HEK293 (cell line): ENCODE measurements around the gene UGT1A7.

Experiments used
- CTCF ChIA-PET: fragments of 350-600 bp; formaldehyde crosslinking; extraction: SDS; loops from one replicate; lab custom pipeline; 2021; ENCODE audit warnings: antibody characterized with exemption; lab: Yijun Ruan, JAX
- POLR2A ChIA-PET: fragments of 300-600 bp; formaldehyde crosslinking; extraction: SDS; loops from one replicate; lab custom pipeline; 2020; ENCODE audit warnings: antibody characterized with exemption, inconsistent platforms; lab: Yijun Ruan, JAX
- H3K27ac ChIP-seq: fragments of 200-500 bp; sonication (Bioruptor generic); 2 replicates; pipeline ENCODE4 v1.5.1; 2014; ENCODE audit warnings: low read depth, low read length, control low read depth, inconsistent platforms; ENCODE audit errors: extremely low read depth
- H3K36me3 ChIP-seq, 2 experiments: fragments of 200-500 bp in 1 of 2; sonication (Bioruptor generic) in 1 of 2; 1 replicate in 1 of 2; 2 replicates in 1 of 2; pipeline ENCODE4 v1.5.1; 2014 to 2017; ENCODE audit warnings: inconsistent platforms in 2 of 2, low read length in 2 of 2; ENCODE audit not compliant: control insufficient read depth in 2 of 2, insufficient read depth in 1 of 2
- H3K4me1 ChIP-seq: fragments of 200-500 bp; sonication (Bioruptor generic); 2 replicates; pipeline ENCODE4 v1.5.1; 2014; ENCODE audit warnings: mild to moderate bottlenecking, low read length, inconsistent platforms; ENCODE audit not compliant: control insufficient read depth, insufficient read depth
- H3K4me3 ChIP-seq: 2 replicates; pipeline ENCODE4 v1.5.1; 2011; ENCODE audit warnings: low read depth, mild to moderate bottlenecking, control low read depth, low read length, moderate library complexity
- H3K9me3 ChIP-seq: fragments of 200-500 bp; sonication (Bioruptor generic); 2 replicates; pipeline ENCODE4 v1.5.1; 2014; ENCODE audit warnings: low read depth, low read length, inconsistent platforms; ENCODE audit not compliant: control insufficient read depth, insufficient read depth
- AEBP2 ChIP-seq: fragments of 450-650 bp; formaldehyde crosslinking; IDR thresholded peaks from 2 replicates; pipeline ENCODE4 v1.5.1; 2016; ENCODE audit warnings: missing biosample characterization, missing genetic modification characterization, borderline replicate concordance
- BCL11A ChIP-seq: fragments of 450-650 bp; formaldehyde crosslinking; IDR thresholded peaks from 2 replicates; pipeline ENCODE4 v1.5.1; 2016; ENCODE audit warnings: low read depth, missing biosample characterization, missing genetic modification characterization
- BCL11B ChIP-seq: fragments of 450-650 bp; formaldehyde crosslinking; IDR thresholded peaks from 2 replicates; pipeline ENCODE4 v1.5.1; 2016; ENCODE audit warnings: low read depth, missing biosample characterization, missing genetic modification characterization
- INSM2 ChIP-seq: fragments of 450-650 bp; formaldehyde crosslinking; IDR thresholded peaks from 2 replicates; pipeline ENCODE4 v1.5.1; 2016; ENCODE audit warnings: missing biosample characterization, missing genetic modification characterization
- KLF10 ChIP-seq: fragments of 450-650 bp; IDR thresholded peaks from 2 replicates; pipeline ENCODE4 v1.5.1; 2018; ENCODE audit warnings: missing biosample characterization, mild to moderate bottlenecking, missing genetic modification characterization
- REPIN1 ChIP-seq: fragments of 450-650 bp; formaldehyde crosslinking; IDR thresholded peaks from 2 replicates; pipeline ENCODE4 v1.5.1; 2017; ENCODE audit warnings: missing biosample characterization, missing genetic modification characterization, low read depth
- SALL2 ChIP-seq: fragments of 450-650 bp; formaldehyde crosslinking; IDR thresholded peaks from 2 replicates; pipeline ENCODE4 v1.5.0; 2017; ENCODE audit warnings: missing biosample characterization, mild to moderate bottlenecking, missing genetic modification characterization, borderline replicate concordance
- ZFP37 ChIP-seq: fragments of 450-650 bp; formaldehyde crosslinking; IDR thresholded peaks from 2 replicates; pipeline ENCODE4 v1.5.1; 2016; ENCODE audit warnings: missing biosample characterization, missing genetic modification characterization
- ZIC2 ChIP-seq: fragments of 450-650 bp; formaldehyde crosslinking; IDR thresholded peaks from 2 replicates; pipeline ENCODE4 v1.5.1; 2016; ENCODE audit warnings: missing biosample characterization, missing genetic modification characterization
- ZNF112 ChIP-seq: fragments of 450-650 bp; formaldehyde crosslinking; IDR thresholded peaks from 2 replicates; pipeline ENCODE4 v1.5.0; 2017; ENCODE audit warnings: missing biosample characterization, missing genetic modification characterization
- ZNF214 ChIP-seq: fragments of 450-650 bp; formaldehyde crosslinking; IDR thresholded peaks from 2 replicates; pipeline ENCODE4 v1.5.1; 2017; ENCODE audit warnings: missing biosample characterization, mild to moderate bottlenecking, missing genetic modification characterization, borderline replicate concordance
- ZNF362 ChIP-seq: fragments of 450-650 bp; formaldehyde crosslinking; IDR thresholded peaks from 2 replicates; pipeline ENCODE4 v1.5.1; 2016; ENCODE audit warnings: missing biosample characterization, missing genetic modification characterization
- ZNF391 ChIP-seq: fragments of 450-650 bp; formaldehyde crosslinking; IDR thresholded peaks from 2 replicates; pipeline ENCODE4 v1.5.1; 2016; ENCODE audit warnings: low read depth, missing biosample characterization, missing genetic modification characterization, borderline replicate concordance
- ZNF426 ChIP-seq: fragments of 450-650 bp; formaldehyde crosslinking; IDR thresholded peaks from 2 replicates; pipeline ENCODE4 v1.5.1; 2017; ENCODE audit warnings: missing biosample characterization, missing genetic modification characterization, mild to moderate bottlenecking, inconsistent platforms, moderate library complexity
- ZNF433 ChIP-seq: fragments of 450-650 bp; formaldehyde crosslinking; IDR thresholded peaks from 2 replicates; pipeline ENCODE4 v1.5.1; 2016; ENCODE audit warnings: missing biosample characterization, missing genetic modification characterization, low read depth
- ZNF555 ChIP-seq: fragments of 450-650 bp; formaldehyde crosslinking; conservative IDR thresholded peaks from 2 replicates; pipeline ENCODE4 v1.5.1; 2017; ENCODE audit warnings: missing biosample characterization, mild to moderate bottlenecking, missing genetic modification characterization, inconsistent platforms
- ZNF610 ChIP-seq: fragments of 450-650 bp; formaldehyde crosslinking; IDR thresholded peaks from 2 replicates; pipeline ENCODE4 v1.5.1; 2016; ENCODE audit warnings: missing biosample characterization, missing genetic modification characterization, borderline replicate concordance
- ZNF707 ChIP-seq: fragments of 450-650 bp; formaldehyde crosslinking; IDR thresholded peaks from 2 replicates; pipeline ENCODE4 v1.5.1; 2016; ENCODE audit warnings: missing biosample characterization, missing genetic modification characterization
- ZNF747 ChIP-seq: fragments of 450-650 bp; formaldehyde crosslinking; IDR thresholded peaks from 2 replicates; pipeline ENCODE4 v1.5.1; 2016; ENCODE audit warnings: missing biosample characterization, missing genetic modification characterization
- ZNF76 ChIP-seq: fragments of 450-650 bp; formaldehyde crosslinking; IDR thresholded peaks from 2 replicates; pipeline ENCODE4; 2016; ENCODE audit warnings: low read depth, missing biosample characterization, missing genetic modification characterization, borderline replicate concordance
- ZNF830 ChIP-seq: fragments of 450-650 bp; IDR thresholded peaks from 2 replicates; pipeline ENCODE4 v1.5.0; 2018; ENCODE audit warnings: missing biosample characterization, missing genetic modification characterization, low read depth, mild to moderate bottlenecking, moderate library complexity
- TF ChIP-seq, protein P1 (sequence below): fragments of 450-650 bp; IDR thresholded peaks from 2 replicates; pipeline ENCODE4 v1.5.1; 2018; ENCODE audit warnings: missing biosample characterization, mild to moderate bottlenecking, missing genetic modification characterization
- TF ChIP-seq, protein P2 (sequence below): fragments of 450-650 bp; formaldehyde crosslinking; IDR thresholded peaks from 2 replicates; pipeline ENCODE4 v1.5.1; 2017; ENCODE audit warnings: missing biosample characterization, missing genetic modification characterization

The UGT1A7 gene

DNA sequence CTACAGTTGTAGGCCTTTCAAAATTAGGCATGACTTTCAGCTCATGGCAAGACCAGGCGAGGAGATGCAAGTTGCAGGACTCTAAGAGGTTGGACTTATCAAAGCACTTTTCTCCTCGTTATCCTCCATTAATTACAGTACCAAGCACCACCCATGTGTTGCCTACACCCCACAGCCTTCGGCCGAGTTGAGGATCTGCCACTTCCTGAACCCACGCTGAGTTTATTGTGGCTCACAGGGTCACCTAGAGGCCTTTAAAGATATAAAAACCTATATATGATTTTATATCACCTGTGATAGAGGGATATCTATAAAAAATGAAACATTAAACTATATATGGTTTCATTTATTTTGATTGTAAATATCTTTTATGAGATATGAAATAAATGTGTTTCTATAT, 42.9 kb upstream of the UGT1A7 start (continued):
- TF ChIP-seq SALL2 (tag by site-specific recombination) (no peak), ZNF112 (tag by site-specific recombination) (no peak), ZNF830 (tag by site-specific recombination) (no peak), ZIC2 (tag by site-specific recombination) (no peak), ZNF391 (tag by site-specific recombination) (no peak)

- no peaks in the 10 kb centered on the region for H3K9me3 ChIP-seq
- CTCF ChIA-PET, result no interaction called here
- no peak overlapping the region for H3K27ac ChIP-seq
- no peak overlapping the region for H3K4me3 ChIP-seq
- no peaks in the 10 kb centered on the region for H3K4me1 ChIP-seq
- no peaks in the 10 kb centered on the region for H3K36me3 ChIP-seq
- TF ChIP-seq ZNF426 (tag by site-specific recombination) (no peak), ZNF433 (tag by site-specific recombination) (no peak), ZNF830 (tag by site-specific recombination) (no peak), BCL11A (tag by site-specific recombination) (no peak), INSM2 (tag by site-specific recombination) (no peak), REPIN1 (no peak), ZNF362 (tag by site-specific recombination) (no peak)
- POLR2A ChIA-PET, result no interaction called here
Observed at GRCh38 chr2:233639860-233640259, 41.8 kb upstream of the UGT1A7 start.

DNA sequence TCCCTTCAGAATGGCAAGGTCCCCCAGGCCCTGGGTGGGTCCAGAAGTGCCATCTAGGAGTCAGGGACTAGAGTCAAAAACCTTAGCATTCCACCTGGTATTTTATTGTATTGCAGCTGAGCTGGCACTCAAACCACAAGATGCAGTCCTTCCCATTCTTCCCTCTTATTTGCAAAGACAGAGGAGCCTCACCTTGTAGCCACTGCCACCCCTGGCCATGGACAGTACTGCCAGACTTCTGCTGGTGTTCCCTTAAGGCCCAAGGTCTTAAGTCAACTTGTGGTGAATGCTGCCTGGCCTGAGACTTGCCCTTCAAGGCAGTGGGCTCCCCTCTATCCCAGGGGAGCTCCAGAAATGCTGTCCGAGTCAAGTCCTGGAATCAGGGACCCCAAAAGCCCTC, 38.6 kb upstream of the UGT1A7 start:
- CTCF ChIA-PET, result interaction anchor here (1.4 kb wide), 1 partner anchor 68 kb away, joined by 3 read pairs; no protein-coding TSS in a partner anchor
- Histone ChIP-seq H3K4me3 (no peak overlapping the region), H3K27ac (no peak overlapping the region), H3K36me3 (no peaks in the 10 kb centered on the region), H3K4me1 (no peaks in the 10 kb centered on the region), H3K9me3 (no peaks in the 10 kb centered on the region)
- TF ChIP-seq AEBP2 (tag by site-specific recombination) (no peak), ZNF707 (no peak), ZNF76 (tag by site-specific recombination) (no peak), ZNF555 (tag by site-specific recombination) (no peak), ZNF214 (tag by site-specific recombination) (no peak), KLF10 (no peak), BCL11B (tag by site-specific recombination) (no peak), ZNF610 (no peak), ZFP37 (tag by site-specific recombination) (no peak), ZNF747 (tag by site-specific recombination) (no peak)
- TF ChIP-seq, protein P1, sequence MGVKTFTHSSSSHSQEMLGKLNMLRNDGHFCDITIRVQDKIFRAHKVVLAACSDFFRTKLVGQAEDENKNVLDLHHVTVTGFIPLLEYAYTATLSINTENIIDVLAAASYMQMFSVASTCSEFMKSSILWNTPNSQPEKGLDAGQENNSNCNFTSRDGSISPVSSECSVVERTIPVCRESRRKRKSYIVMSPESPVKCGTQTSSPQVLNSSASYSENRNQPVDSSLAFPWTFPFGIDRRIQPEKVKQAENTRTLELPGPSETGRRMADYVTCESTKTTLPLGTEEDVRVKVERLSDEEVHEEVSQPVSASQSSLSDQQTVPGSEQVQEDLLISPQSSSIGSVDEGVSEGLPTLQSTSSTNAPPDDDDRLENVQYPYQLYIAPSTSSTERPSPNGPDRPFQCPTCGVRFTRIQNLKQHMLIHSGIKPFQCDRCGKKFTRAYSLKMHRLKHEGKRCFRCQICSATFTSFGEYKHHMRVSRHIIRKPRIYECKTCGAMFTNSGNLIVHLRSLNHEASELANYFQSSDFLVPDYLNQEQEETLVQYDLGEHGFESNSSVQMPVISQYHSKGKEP (tag by site-specific recombination), result no peak
- TF ChIP-seq, protein P2, sequence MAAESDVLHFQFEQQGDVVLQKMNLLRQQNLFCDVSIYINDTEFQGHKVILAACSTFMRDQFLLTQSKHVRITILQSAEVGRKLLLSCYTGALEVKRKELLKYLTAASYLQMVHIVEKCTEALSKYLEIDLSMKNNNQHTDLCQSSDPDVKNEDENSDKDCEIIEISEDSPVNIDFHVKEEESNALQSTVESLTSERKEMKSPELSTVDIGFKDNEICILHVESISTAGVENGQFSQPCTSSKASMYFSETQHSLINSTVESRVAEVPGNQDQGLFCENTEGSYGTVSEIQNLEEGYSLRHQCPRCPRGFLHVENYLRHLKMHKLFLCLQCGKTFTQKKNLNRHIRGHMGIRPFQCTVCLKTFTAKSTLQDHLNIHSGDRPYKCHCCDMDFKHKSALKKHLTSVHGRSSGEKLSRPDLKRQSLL (tag by site-specific recombination), result no peak
- POLR2A ChIA-PET, result no interaction called here
